ENCODE measurements around the gene CCNI2.

- no peak for TF ChIP-seq CREB1 (IDR thresholded peaks at IDR 0.05; ENCODE audit: low read depth)
- TF ChIP-seq POLR2AphosphoS5 (IDR thresholded peaks at IDR 0.05; ENCODE audit: low read length) = no peak
- TF ChIP-seq MTA2 (IDR thresholded peaks at IDR 0.05; ENCODE audit: low read depth) = no peak
- no peak for TF ChIP-seq CTCF (IDR thresholded peaks at IDR 0.05 in 2 of 3, conservative IDR thresholded peaks at IDR 0.05 in 1 of 3; ENCODE audit: control insufficient read depth in 2 of 3, extremely low read depth in 1 of 3, insufficient read depth in 1 of 3, low read depth in 3 of 3, low read length in 3 of 3)
These were observed 28.3 kb downstream of the CCNI2 start for GRCh38 chr5:132775476-132775961.
